A549 (cell line): Measurements from ENCODE around the gene MLX. TPM values are rescaled to one million over a fixed set of nuclear protein-coding genes. Genes with fewer than 3 reads are reported as not detected.

Source experiments
- ATAC-seq, 2 experiments: fragments of 200-7000 bp in 1 of 2; fragments of >200 bp in 1 of 2; cut with Nextera tagmentation in 1 of 2; cut with Tn5 transposase in 1 of 2; 3 replicates each; pipeline versions ENCODE4 v1.8.0 to v1.9.1; 2018 to 2020; ENCODE audit warnings: mild to moderate bottlenecking in 1 of 2, moderate library complexity in 1 of 2
- CTCF ChIA-PET: fragments of 300-600 bp; sonication (Branson Sonifier 250); formaldehyde crosslinking; extraction: SDS; loops from one replicate; lab custom pipeline; 2021; ENCODE audit warnings: antibody characterized with exemption, inconsistent platforms; lab: Yijun Ruan, JAX
- POLR2A ChIA-PET: fragments of 350-600 bp; formaldehyde crosslinking; extraction: SDS; loops from one replicate; lab custom pipeline; 2021; ENCODE audit warnings: antibody characterized with exemption, inconsistent platforms; lab: Yijun Ruan, JAX
- DNase-seq, 2 experiments: peaks; one replicate each; pipeline versions ENCODE4 v3.0.0 to v3.0.0-alpha.2; 2011 to 2016; ENCODE audit warnings: low read depth in 1 of 2, low spot score in 1 of 2
- FAIRE-seq: peaks from 2 replicates; lab custom pipeline; 2011; peaks lifted over from hg19 to GRCh38; lab: Jason Lieb, UNC
- H3K27ac ChIP-seq, 2 experiments: fragments of >200 bp; sonication (Bioruptor Twin); formaldehyde crosslinking; 3 replicates each; pipeline ENCODE4 v1.5.1; 2016 to 2017
- H3K4me1 ChIP-seq: fragments of >200 bp; sonication (Bioruptor Twin); formaldehyde crosslinking; 3 replicates; pipeline ENCODE4 v1.6.1; 2016
- H3K4me2 ChIP-seq: fragments of >200 bp; sonication (Bioruptor Twin); formaldehyde crosslinking; 3 replicates; pipeline ENCODE4 v1.6.1; 2016
- H3K4me3 ChIP-seq: fragments of >200 bp; sonication (Bioruptor Twin); formaldehyde crosslinking; 3 replicates; pipeline ENCODE4 v1.5.1; 2016
- H3K9me3 ChIP-seq: fragments of >200 bp; sonication (Bioruptor Twin); formaldehyde crosslinking; 3 replicates; pipeline ENCODE4 v1.6.1; 2016
- BHLHE40 ChIP-seq: IDR thresholded peaks from 2 replicates; pipeline ENCODE4 v1.6.1; 2012; ENCODE audit warnings: low read depth, low read length, inconsistent platforms
- CBX8 ChIP-seq: fragments of 200-600 bp; sonication (generic); IDR thresholded peaks from 2 replicates; pipeline ENCODE4 v1.6.1; 2016
- CEBPB ChIP-seq, 2 experiments: fragments of >200 bp in 1 of 2; sonication (Bioruptor Twin) in 1 of 2; formaldehyde crosslinking in 1 of 2; IDR thresholded peaks; 2 replicates each; pipeline ENCODE4 v1.6.1; 2012 to 2016
- ESRRA ChIP-seq: fragments of 150-350 bp; IDR thresholded peaks from 2 replicates; pipeline ENCODE4 v1.6.1; 2014; ENCODE audit warnings: mild to moderate bottlenecking, low read length, borderline replicate concordance
- FOSB ChIP-seq: fragments of 250-450 bp; sonication (Bioruptor Pico); IDR thresholded peaks from 2 replicates; pipeline ENCODE4 v1.5.0; 2020; ENCODE audit warnings: mild to moderate bottlenecking, moderate library complexity
- GATA3 ChIP-seq: IDR thresholded peaks from 2 replicates; pipeline ENCODE4 v1.6.1; 2012; ENCODE audit warnings: borderline replicate concordance
- HOXB13 ChIP-seq: fragments of 250-450 bp; sonication (Bioruptor Pico); IDR thresholded peaks from 2 replicates; pipeline ENCODE4 v1.5.0; 2020; ENCODE audit warnings: low read depth, mild to moderate bottlenecking, moderate library complexity
- HOXB5 ChIP-seq: fragments of 250-450 bp; sonication (Bioruptor Pico); IDR thresholded peaks from 2 replicates; pipeline ENCODE4 v1.5.0; 2020; ENCODE audit warnings: mild to moderate bottlenecking, moderate library complexity
- JUN ChIP-seq, 2 experiments: fragments of >200 bp; sonication (Bioruptor Twin); formaldehyde crosslinking; IDR thresholded peaks; 2 replicates in 1 of 2; 3 replicates in 1 of 2; pipeline ENCODE4 v1.6.1; 2016 to 2017
- JUNB ChIP-seq: fragments of >200 bp; sonication (Bioruptor Twin); formaldehyde crosslinking; IDR thresholded peaks from 2 replicates; pipeline ENCODE4 v1.6.1; 2016
- MAFK ChIP-seq: fragments of 450-650 bp; IDR thresholded peaks from 2 replicates; pipeline ENCODE4 v1.6.1; 2014; ENCODE audit not compliant: partially characterized antibody
- NFE2L2 ChIP-seq: fragments of 150-350 bp; conservative IDR thresholded peaks from 2 replicates; pipeline ENCODE4 v1.6.1; 2014; ENCODE audit warnings: low read length
- NR3C1 ChIP-seq: fragments of >200 bp; sonication (Bioruptor Twin); formaldehyde crosslinking; IDR thresholded peaks from 3 replicates; pipeline ENCODE4 v1.6.1; 2017
- PHF8 ChIP-seq: fragments of 200-600 bp; sonication (generic); IDR thresholded peaks from 2 replicates; pipeline ENCODE4 v1.6.1; 2016; ENCODE audit warnings: low read depth, mild to moderate bottlenecking, antibody characterized with exemption, moderate library complexity, borderline replicate concordance
- POLR2A ChIP-seq: IDR thresholded peaks from 2 replicates; pipeline ENCODE4 v1.6.1; 2012; ENCODE audit warnings: mild to moderate bottlenecking, low read length
- POLR2AphosphoS2 ChIP-seq: conservative IDR thresholded peaks from 2 replicates; pipeline ENCODE4 v1.6.1; 2012; ENCODE audit warnings: low read length, improper control_type of control experiment, inconsistent platforms
- RAD21 ChIP-seq, 2 experiments: fragments of >200 bp in 1 of 2; sonication (Bioruptor Twin) in 1 of 2; formaldehyde crosslinking in 1 of 2; IDR thresholded peaks in 1 of 2; conservative IDR thresholded peaks in 1 of 2; 2 replicates in 1 of 2; 3 replicates in 1 of 2; pipeline ENCODE4 v1.6.1; 2012 to 2018; ENCODE audit warnings: inconsistent platforms in 1 of 2
- RCOR1 ChIP-seq: fragments of 150-350 bp; IDR thresholded peaks from 2 replicates; pipeline ENCODE4 v1.6.1; 2014; ENCODE audit warnings: antibody characterized with exemption, low read length, low read depth
- RNF2 ChIP-seq: fragments of 200-600 bp; sonication (generic); IDR thresholded peaks from 2 replicates; pipeline ENCODE4 v1.6.1; 2016; ENCODE audit warnings: low read depth, mild to moderate bottlenecking, antibody characterized with exemption, moderate library complexity, borderline replicate concordance
- SMC3 ChIP-seq: fragments of >200 bp; sonication (Bioruptor Twin); formaldehyde crosslinking; IDR thresholded peaks from 3 replicates; pipeline ENCODE4 v1.6.1; 2018; ENCODE audit warnings: inconsistent platforms
- SREBF2 ChIP-seq: fragments of 450-650 bp; IDR thresholded peaks from 2 replicates; pipeline ENCODE4 v1.6.1; 2014; ENCODE audit warnings: mild to moderate bottlenecking, moderate library complexity
- USF2 ChIP-seq: fragments of 450-650 bp; IDR thresholded peaks from 2 replicates; pipeline ENCODE4 v1.6.1; 2014; ENCODE audit warnings: antibody characterized with exemption
- ZC3H11A ChIP-seq: fragments of 450-650 bp; IDR thresholded peaks from 2 replicates; pipeline ENCODE4 v1.6.1; 2014; ENCODE audit warnings: antibody characterized with exemption, mild to moderate bottlenecking
- ZFP36 ChIP-seq: fragments of 450-650 bp; IDR thresholded peaks from 2 replicates; pipeline ENCODE4 v1.6.1; 2014; ENCODE audit warnings: borderline replicate concordance; ENCODE audit not compliant: partially characterized antibody
- ZNF302 ChIP-seq: fragments of 250-450 bp; sonication (Bioruptor Pico); IDR thresholded peaks from 2 replicates; pipeline ENCODE4 v1.9.0; 2021; ENCODE audit warnings: inconsistent platforms, mild to moderate bottlenecking, moderate library complexity
- ZSCAN20 ChIP-seq: fragments of 250-450 bp; sonication (Bioruptor Pico); IDR thresholded peaks from 2 replicates; pipeline ENCODE4 v1.8.0; 2022; ENCODE audit warnings: mild to moderate bottlenecking, moderate library complexity
- WGBS: methylation state at CpG from one replicate; pipeline ENCODE4 v1.1.6; 2017; ENCODE audit errors: missing lambda C conversion rate; 5-methylcytosine and 5-hydroxymethylcytosine counted together
- polyA plus RNA-seq, 4 experiments: library from polyadenylated mRNA; depleted of rRNA in 3 of 4; stranded (reverse); fragments of >200 nt; fragmentation: RNase III in 1 of 4; extraction: RNeasy Plus Mini Kit Qiagen cat#74134 plus additional on column Dnase treatment in 1 of 4; gene quantifications; 2 replicates in 3 of 4; 3 replicates in 1 of 4; pipeline ENCODE4 v1.2.3, GENCODE V29; 2011 to 2017
- TF ChIP-seq, protein P1 (sequence below): fragments of 150-350 bp; IDR thresholded peaks from 2 replicates; pipeline ENCODE4 v1.6.1; 2014; ENCODE audit warnings: low read depth, mild to moderate bottlenecking, low read length
- TF ChIP-seq, protein P2 (sequence below): IDR thresholded peaks from 2 replicates; pipeline ENCODE4 v1.6.1; 2012
- TF ChIP-seq, protein P3 (sequence below): fragments of 200-600 bp; sonication (generic); IDR thresholded peaks from 2 replicates; pipeline ENCODE4 v1.6.1; 2016; ENCODE audit warnings: antibody characterized with exemption, mild to moderate bottlenecking, moderate library complexity

MLX gene
- polyA plus RNA-seq, 2 of the 4 experiments (the other 2 are of a cell fraction), result 46.3 to 48.0 TPM

- TF ChIP-seq FOSB (CRISPR knock-in tag) (0 out of 2 replicates have a peak, but pooled peaks have one; percentile 49), HOXB13 (CRISPR knock-in tag) (peak; percentile 14; the same call in 1 of the 2 replicates), JUNB (no peak), PHF8 (no peak), MAFK (no peak), NR3C1 (no peak)
- TF ChIP-seq, protein P1, sequence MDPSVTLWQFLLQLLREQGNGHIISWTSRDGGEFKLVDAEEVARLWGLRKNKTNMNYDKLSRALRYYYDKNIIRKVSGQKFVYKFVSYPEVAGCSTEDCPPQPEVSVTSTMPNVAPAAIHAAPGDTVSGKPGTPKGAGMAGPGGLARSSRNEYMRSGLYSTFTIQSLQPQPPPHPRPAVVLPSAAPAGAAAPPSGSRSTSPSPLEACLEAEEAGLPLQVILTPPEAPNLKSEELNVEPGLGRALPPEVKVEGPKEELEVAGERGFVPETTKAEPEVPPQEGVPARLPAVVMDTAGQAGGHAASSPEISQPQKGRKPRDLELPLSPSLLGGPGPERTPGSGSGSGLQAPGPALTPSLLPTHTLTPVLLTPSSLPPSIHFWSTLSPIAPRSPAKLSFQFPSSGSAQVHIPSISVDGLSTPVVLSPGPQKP, result no peak
Measured at GRCh38 chr17:42520540-42520951, 46.4 kb upstream of the MLX start (continued).

- no peak for FAIRE-seq
- 79% methylated on average over 8 of the region's 8 CpGs for WGBS
- POLR2A ChIA-PET, result interaction anchor here (0.9 to 4.5 kb wide), 4 partner anchors 9 to 98 kb away, joined by 3 to 66 read pairs (median 8); partner anchors contain the start of genes CAVIN1, RETREG3 and TUBG1
- TF ChIP-seq POLR2AphosphoS2 (no peak), ZC3H11A (no peak), POLR2A (no peak), JUN (IDR thresholded peaks at IDR 0.05) (no peak), ZNF302 (CRISPR knock-in tag) (no peak), CBX8 (no peak), ZFP36 (no peak), ESRRA (no peak), BHLHE40 (no peak), HOXB5 (CRISPR knock-in tag) (no peak), GATA3 (no peak), RAD21 (conservative IDR thresholded peaks at IDR 0.05 in 1 of 2, IDR thresholded peaks at IDR 0.05 in 1 of 2) (no peak), SREBF2 (no peak), JUNB (no peak), RCOR1 (no peak)
- TF ChIP-seq, protein P2, sequence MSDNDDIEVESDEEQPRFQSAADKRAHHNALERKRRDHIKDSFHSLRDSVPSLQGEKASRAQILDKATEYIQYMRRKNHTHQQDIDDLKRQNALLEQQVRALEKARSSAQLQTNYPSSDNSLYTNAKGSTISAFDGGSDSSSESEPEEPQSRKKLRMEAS, result no peak; the same call in 1 of the 2 replicates
- TF ChIP-seq, all 56 proteins: peak for 0
- no peaks in the 10 kb centered on the region for H3K9me3 ChIP-seq
- peaks cover 63% of the 10 kb centered on the region for H3K4me1 ChIP-seq
- ATAC-seq, result no peak
- H3K27ac ChIP-seq, result peak overlapping the region; percentile 95 to 98
- DNase-seq, result no peak
- CTCF ChIA-PET, result interaction anchor here (0.6 to 17.8 kb wide), 18 partner anchors 6 to 497 kb away, joined by 3 to 364 read pairs (median 10); partner anchors contain the start of genes CAVIN1, NAGLU and STAT3
- no peak overlapping the region for H3K4me3 ChIP-seq
- H3K4me2 ChIP-seq, result peak overlapping the region; percentile 83
Measured at GRCh38 chr17:42521036-42521435, 45.9 kb upstream of the MLX start.

GRCh38 chr17:42521666-42522262 is 45.1 kb upstream of the MLX start:
- CTCF ChIA-PET, result interaction anchor here (0.9 to 17.8 kb wide), 13 partner anchors 6 to 199 kb away, joined by 3 to 231 read pairs (median 11); partner anchors contain the start of genes CAVIN1 and NAGLU
- Histone ChIP-seq H3K4me3 (no peak overlapping the region), H3K9me3 (no peaks in the 10 kb centered on the region), H3K4me1 (peaks cover 68% of the 10 kb centered on the region)
- FAIRE-seq, result no peak
- no peak for DNase-seq
- POLR2A ChIA-PET, result interaction anchor here (2.5 to 4.5 kb wide), 2 partner anchors 93 to 99 kb away, joined by 7 to 66 read pairs; partner anchors contain the start of gene CAVIN1
- no peak for TF ChIP-seq USF2
- no peak for TF ChIP-seq HOXB5 (CRISPR knock-in tag)
- TF ChIP-seq FOSB (CRISPR knock-in tag), result no peak
- TF ChIP-seq ZC3H11A, result no peak
- TF ChIP-seq JUNB, result no peak
- TF ChIP-seq ZSCAN20 (CRISPR knock-in tag), result no peak
- TF ChIP-seq CBX8, result no peak
- TF ChIP-seq SMC3, result no peak
- no peak for TF ChIP-seq SREBF2
- TF ChIP-seq CEBPB (IDR thresholded peaks at IDR 0.05), result no peak
- no peak for TF ChIP-seq NFE2L2
- TF ChIP-seq, protein P3, sequence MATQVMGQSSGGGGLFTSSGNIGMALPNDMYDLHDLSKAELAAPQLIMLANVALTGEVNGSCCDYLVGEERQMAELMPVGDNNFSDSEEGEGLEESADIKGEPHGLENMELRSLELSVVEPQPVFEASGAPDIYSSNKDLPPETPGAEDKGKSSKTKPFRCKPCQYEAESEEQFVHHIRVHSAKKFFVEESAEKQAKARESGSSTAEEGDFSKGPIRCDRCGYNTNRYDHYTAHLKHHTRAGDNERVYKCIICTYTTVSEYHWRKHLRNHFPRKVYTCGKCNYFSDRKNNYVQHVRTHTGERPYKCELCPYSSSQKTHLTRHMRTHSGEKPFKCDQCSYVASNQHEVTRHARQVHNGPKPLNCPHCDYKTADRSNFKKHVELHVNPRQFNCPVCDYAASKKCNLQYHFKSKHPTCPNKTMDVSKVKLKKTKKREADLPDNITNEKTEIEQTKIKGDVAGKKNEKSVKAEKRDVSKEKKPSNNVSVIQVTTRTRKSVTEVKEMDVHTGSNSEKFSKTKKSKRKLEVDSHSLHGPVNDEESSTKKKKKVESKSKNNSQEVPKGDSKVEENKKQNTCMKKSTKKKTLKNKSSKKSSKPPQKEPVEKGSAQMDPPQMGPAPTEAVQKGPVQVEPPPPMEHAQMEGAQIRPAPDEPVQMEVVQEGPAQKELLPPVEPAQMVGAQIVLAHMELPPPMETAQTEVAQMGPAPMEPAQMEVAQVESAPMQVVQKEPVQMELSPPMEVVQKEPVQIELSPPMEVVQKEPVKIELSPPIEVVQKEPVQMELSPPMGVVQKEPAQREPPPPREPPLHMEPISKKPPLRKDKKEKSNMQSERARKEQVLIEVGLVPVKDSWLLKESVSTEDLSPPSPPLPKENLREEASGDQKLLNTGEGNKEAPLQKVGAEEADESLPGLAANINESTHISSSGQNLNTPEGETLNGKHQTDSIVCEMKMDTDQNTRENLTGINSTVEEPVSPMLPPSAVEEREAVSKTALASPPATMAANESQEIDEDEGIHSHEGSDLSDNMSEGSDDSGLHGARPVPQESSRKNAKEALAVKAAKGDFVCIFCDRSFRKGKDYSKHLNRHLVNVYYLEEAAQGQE, result no peak
- TF ChIP-seq RNF2, result no peak
- TF ChIP-seq, all 56 proteins: peak for 0
- Histone ChIP-seq H3K4me2 (peak overlapping the region; percentile 83), H3K27ac (peak overlapping the region; percentile 95 to 98)
- 96% methylated on average over 11 of the region's 11 CpGs for WGBS
- no peak for ATAC-seq
